ENCODE data around the gene CIT.

CIT gene

DNA sequence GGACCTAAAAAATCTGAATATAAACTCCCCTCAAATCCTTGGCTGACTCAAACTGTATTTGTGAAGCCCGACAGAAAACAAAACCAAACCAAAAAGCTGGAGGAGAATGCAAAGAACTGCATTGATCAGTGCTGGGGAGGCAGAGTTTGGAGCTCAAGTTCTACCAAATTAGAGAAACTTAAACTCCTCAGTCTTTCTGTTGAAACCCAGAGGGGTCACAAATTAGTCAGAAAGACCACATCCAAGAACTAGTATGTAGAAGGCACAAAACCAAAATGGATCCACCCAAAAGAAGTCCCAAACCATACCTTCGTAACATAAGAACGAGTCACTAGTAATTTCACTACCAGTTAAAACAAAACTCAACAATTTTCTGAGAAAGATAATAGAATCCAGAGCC is 224.5 kb downstream of the CIT start:
- TF ChIP-seq, protein P1, sequence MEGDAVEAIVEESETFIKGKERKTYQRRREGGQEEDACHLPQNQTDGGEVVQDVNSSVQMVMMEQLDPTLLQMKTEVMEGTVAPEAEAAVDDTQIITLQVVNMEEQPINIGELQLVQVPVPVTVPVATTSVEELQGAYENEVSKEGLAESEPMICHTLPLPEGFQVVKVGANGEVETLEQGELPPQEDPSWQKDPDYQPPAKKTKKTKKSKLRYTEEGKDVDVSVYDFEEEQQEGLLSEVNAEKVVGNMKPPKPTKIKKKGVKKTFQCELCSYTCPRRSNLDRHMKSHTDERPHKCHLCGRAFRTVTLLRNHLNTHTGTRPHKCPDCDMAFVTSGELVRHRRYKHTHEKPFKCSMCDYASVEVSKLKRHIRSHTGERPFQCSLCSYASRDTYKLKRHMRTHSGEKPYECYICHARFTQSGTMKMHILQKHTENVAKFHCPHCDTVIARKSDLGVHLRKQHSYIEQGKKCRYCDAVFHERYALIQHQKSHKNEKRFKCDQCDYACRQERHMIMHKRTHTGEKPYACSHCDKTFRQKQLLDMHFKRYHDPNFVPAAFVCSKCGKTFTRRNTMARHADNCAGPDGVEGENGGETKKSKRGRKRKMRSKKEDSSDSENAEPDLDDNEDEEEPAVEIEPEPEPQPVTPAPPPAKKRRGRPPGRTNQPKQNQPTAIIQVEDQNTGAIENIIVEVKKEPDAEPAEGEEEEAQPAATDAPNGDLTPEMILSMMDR (IDR thresholded peaks at IDR 0.05; ENCODE audit: extremely low read depth, missing control alignments) = no peak
- DNase-seq (ENCODE audit: low spot score) = no peak

DNA sequence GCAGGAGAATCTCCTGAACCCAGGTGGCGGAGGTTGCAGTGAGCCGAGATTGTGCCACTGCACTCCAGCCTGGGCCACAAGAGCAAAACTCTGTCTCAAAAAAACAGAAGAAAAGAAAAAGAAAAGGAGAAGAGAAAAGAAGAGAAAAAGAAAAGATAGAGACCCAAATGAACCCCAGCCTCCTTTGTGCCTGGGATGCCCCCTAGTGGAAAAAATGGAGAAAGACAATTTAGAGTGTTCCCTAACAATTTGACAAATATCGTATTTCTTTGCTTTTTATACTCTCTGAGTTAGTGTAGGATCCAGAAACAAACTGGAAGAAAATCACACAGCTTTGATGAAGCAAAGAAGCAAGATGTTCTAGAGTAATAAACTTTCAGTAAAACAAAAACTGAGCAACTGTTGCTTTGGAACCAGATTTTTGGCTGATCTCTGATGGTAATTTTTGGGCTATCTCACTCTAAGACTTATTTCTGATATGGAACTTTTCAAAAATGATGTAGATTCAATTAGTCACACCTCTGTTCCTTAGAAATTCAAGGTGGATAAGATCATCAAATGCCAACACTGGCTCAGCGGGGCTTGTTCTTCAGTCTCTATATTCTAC is 227.8 kb downstream of the CIT start:
- DNase-seq (ENCODE audit: low spot score) = peak; percentile 61
- TF ChIP-seq, protein P1 (IDR thresholded peaks at IDR 0.05; ENCODE audit: extremely low read depth, missing control alignments) = peak; percentile 46

DNA sequence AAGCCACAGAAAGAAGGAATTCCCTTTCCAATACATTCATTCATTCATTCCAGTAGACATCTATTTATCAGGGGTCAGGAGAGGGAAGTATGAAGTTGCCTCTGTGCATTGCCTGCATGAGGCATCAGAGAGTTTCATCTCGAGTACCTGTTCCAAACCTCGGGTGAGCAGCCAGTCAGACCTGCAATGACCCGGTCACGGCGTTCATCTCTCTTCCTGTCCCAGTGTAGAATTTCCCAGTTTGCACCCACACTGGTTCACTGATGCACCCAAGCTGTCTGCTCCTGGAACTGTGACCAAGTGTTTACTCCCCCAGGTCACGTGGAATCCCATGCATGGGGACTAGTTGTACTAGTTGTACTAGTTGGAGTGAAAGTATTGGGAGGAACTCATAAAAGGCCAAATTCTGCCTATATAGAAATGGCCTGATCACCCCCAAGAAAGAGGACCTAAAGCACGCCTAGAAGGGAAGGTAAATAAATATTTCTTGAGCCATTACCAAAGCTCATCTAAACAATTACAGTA is 231.5 kb downstream of the CIT start:
- TF ChIP-seq, protein P1 (IDR thresholded peaks at IDR 0.05; ENCODE audit: extremely low read depth, missing control alignments) = no peak
- DNase-seq (ENCODE audit: low spot score) = no peak

DNA sequence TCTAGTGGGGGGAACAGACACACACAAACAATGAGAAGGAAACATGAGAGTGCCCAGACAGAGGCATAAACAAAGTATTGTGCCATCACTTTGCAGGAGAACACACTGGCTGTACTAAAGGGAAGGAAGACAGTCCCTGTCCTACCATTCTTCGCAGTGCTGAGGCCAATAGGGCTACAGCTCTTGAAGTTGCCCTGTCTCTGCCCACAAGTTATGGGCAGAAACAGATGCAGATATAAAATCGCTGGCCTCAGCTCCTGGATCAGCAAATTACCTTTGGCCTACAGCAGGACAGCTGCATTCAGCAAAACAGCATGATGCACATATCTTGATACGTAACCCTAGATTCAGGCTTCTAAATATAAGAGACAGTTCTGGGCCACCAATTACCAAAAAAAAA is 232.2 kb downstream of the CIT start:
- DNase-seq (ENCODE audit: low spot score) = no peak
- TF ChIP-seq, protein P1 (IDR thresholded peaks at IDR 0.05; ENCODE audit: extremely low read depth, missing control alignments) = no peak

DNA sequence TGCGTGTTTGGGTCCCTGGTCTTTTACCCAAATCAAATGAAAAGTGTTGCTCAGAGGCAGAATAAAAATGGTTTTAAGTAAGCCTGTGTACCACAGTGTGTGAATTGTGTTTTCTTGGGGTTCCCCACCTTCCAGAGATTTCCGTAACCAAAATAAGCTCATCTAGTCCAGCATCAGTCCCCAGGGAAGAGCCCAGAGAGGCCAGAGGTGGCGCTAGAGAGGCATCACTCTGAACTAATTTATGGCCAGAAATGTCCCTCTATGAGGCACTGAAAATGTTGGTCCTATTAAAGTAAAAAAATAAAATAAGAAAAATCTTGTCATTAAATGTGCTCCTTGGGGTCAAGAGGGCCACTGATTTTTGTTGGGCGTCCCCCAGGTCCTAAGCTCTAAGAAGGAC is 234.1 kb downstream of the CIT start:
- TF ChIP-seq, protein P1 (IDR thresholded peaks at IDR 0.05; ENCODE audit: extremely low read depth, missing control alignments) = no peak
- no peak for DNase-seq (ENCODE audit: low spot score)
